NK-92 (cell line): ENCODE data around the gene STXBP6.

Source experiments
- DNase-seq: peaks from one replicate; lab custom pipeline; 2025; ENCODE audit not compliant: unreplicated experiment; lab: John Stamatoyannopoulos, UW

The STXBP6 gene

GRCh38 chr14:24921903-24922302 is 128.0 kb downstream of the STXBP6 start:
- no peak for DNase-seq

- DNase-seq, result no peak
Measured at GRCh38 chr14:24920265-24921075, 129.5 kb downstream of the STXBP6 start.

- no peak for DNase-seq
Measured at GRCh38 chr14:24918822-24919221, 131.1 kb downstream of the STXBP6 start.

GRCh38 chr14:24915958-24916595 is 133.9 kb downstream of the STXBP6 start:
- DNase-seq, result no peak

- no peak for DNase-seq
Measured at GRCh38 chr14:24915403-24915921, 134.5 kb downstream of the STXBP6 start.

GRCh38 chr14:24913746-24914145 is 136.2 kb downstream of the STXBP6 start:
- no peak for DNase-seq

GRCh38 chr14:24913021-24913420 is 136.9 kb downstream of the STXBP6 start:
- DNase-seq, result no peak

GRCh38 chr14:24911324-24912109 is 138.4 kb downstream of the STXBP6 start:
- no peak for DNase-seq

GRCh38 chr14:24910408-24910986 is 139.4 kb downstream of the STXBP6 start:
- no peak for DNase-seq

- no peak for DNase-seq
Measured at GRCh38 chr14:24909523-24910302, 140.2 kb downstream of the STXBP6 start.

- DNase-seq, result no peak
Measured at GRCh38 chr14:24908592-24909236, 141.2 kb downstream of the STXBP6 start.

- no peak for DNase-seq
Measured at GRCh38 chr14:24904533-24904932, 145.4 kb downstream of the STXBP6 start.

GRCh38 chr14:24903337-24903736 is 146.6 kb downstream of the STXBP6 start:
- DNase-seq, result no peak

- DNase-seq, result no peak
Measured at GRCh38 chr14:24900269-24901100, 149.5 kb downstream of the STXBP6 start.

GRCh38 chr14:24897793-24898192 is 152.2 kb downstream of the STXBP6 start:
- DNase-seq, result no peak

- no peak for DNase-seq
Measured at GRCh38 chr14:24895622-24896021, 154.3 kb downstream of the STXBP6 start.

- DNase-seq, result no peak
Measured at GRCh38 chr14:24895243-24895583, 154.7 kb downstream of the STXBP6 start.

- DNase-seq, result no peak
Measured at GRCh38 chr14:24894583-24895242, 155.2 kb downstream of the STXBP6 start.
